ENCODE data around the gene CDKL4. TPM values are rescaled to one million over a fixed set of nuclear protein-coding genes. Genes with fewer than 3 reads are reported as not detected.
"Not testable (repeated sequence)": the region's sequence is repeated elsewhere in the genome, so short reads cannot be mapped to it uniquely, and the experiment has no call there.

Gene CDKL4
- polyA plus RNA-seq, 6 donors from 2014 or later, result not detected

DNA sequence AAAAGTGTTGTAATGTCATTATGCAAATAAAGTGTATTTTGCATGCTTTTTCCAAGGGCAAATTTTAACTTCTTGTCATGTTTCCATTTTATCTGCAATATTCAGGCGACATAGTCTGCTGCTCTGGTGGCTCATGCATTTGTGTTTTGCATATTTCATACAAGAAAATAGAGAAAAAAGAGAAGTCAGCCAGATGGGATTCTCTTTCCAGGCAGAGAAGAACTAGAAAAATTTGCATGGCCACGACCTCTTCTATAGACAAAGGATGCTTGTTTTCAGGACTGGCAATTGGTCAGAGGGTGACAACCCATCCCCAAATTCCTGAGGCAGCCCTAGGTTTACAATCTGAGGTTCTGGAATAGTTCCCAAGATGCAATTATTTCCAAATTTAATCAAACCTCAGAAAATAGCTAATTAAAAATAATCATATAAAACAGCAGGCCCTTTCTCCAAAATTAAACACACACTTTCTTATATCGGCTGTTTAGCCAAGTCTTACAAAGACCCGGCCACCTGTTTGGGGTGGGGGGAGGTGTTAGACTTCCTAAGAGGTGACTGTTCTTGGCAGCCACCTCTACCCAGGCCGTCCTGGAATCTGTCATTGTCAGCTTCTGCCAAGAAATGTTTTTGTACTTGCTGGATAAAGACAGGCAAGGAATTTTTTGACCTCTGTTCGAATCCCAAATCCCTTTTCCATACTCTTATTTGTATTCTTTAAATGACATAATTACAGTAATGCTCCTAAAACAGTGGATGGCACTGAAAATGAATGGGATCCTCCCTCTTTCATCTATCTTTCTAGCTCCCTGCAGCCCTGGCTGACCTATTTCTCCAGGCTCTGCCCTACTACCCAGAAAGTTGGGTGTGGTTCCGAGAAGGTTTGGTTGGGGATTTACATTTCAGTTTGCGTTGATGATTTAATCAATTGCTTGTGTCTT, 102.2 kb downstream of the CDKL4 start:
- Mint-ChIP-seq H3K9me3 (no peaks in the 10 kb centered on the region), H3K4me3 (peak overlapping the region; percentile 6 to 84 (median 70)), H3K4me1 (peaks cover 25 to 50% (median 30%) of the 10 kb centered on the region in 3 donors), H3K27me3 (no peaks in the 10 kb centered on the region), H3K27ac (peak overlapping the region; percentile 22 to 88 (median 79)), H3K36me3 (no peaks in the 10 kb centered on the region)
- DNase-seq, result peak; percentile 67
- peak; percentile 95 to 96 for ATAC-seq (ENCODE audit: low read depth in 2 of 2)

DNA sequence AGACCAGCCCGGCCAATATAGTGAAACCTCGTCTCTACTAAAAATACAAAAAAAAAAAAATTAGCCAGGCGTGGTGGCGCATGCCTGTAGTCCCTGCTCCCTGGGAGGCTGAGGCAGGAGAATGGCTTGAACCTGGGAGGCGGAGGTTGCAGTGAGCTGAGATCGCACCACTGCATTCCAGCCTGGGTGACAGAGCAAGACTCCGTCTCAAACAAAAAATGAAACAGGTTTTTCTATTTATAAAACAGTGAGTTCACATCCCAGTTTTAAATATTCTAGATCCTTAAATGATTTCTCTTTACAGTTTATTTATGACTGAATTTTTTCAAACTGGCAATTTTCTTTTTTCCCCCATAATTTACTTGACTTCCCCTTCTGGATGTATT, 102.8 kb downstream of the CDKL4 start:
- H3K4me1 Mint-ChIP-seq, result peaks cover 27 to 55% (median 35%) of the 10 kb centered on the region in 3 donors
- not testable (repeated sequence) for H3K9me3 Mint-ChIP-seq, DNase-seq, H3K27me3 Mint-ChIP-seq, H3K36me3 Mint-ChIP-seq
- peak overlapping the region; percentile 6 to 84 (median 70) for H3K4me3 Mint-ChIP-seq
- peak; percentile 44 to 45 for ATAC-seq (ENCODE audit: low read depth in 2 of 2)
- H3K27ac Mint-ChIP-seq, result peak overlapping the region; percentile 22 to 88 (median 74)

DNA sequence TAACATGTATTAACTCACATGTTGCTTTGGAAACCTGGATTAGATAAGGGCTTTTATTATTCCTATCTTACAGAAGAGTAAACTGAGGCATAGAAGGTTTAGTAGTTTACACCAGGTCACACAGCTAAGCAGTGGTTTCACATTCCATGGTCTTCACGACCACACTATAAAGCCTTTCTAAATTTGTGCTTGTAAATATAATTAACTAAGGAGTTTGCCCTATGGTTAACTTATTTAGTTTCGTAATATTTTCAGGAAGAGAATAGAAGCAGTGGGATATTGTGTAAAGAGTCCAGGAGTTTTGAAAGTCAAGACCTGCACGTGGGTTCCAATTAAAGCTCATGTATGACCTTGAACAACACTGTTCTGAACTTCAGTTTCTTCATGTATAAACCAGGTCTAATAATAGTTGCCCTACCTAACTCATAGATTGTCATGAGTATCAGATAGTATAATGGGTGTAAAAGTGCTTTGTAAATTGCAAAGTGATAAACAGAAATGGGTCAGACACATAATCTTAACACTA, 103.4 kb downstream of the CDKL4 start:
- no peak for DNase-seq
- Mint-ChIP-seq H3K4me1 (peaks cover 32 to 60% (median 40%) of the 10 kb centered on the region in 3 donors), H3K4me3 (peak overlapping the region in 6 of 8 donors; percentile 50 to 73 (median 64)), H3K36me3 (no peaks in the 10 kb centered on the region), H3K9me3 (no peaks in the 10 kb centered on the region), H3K27ac (peak overlapping the region in 5 of 6 donors; percentile 30 to 79 (median 70)), H3K27me3 (no peaks in the 10 kb centered on the region)
- no peak for ATAC-seq (ENCODE audit: low read depth in 2 of 2)

DNA sequence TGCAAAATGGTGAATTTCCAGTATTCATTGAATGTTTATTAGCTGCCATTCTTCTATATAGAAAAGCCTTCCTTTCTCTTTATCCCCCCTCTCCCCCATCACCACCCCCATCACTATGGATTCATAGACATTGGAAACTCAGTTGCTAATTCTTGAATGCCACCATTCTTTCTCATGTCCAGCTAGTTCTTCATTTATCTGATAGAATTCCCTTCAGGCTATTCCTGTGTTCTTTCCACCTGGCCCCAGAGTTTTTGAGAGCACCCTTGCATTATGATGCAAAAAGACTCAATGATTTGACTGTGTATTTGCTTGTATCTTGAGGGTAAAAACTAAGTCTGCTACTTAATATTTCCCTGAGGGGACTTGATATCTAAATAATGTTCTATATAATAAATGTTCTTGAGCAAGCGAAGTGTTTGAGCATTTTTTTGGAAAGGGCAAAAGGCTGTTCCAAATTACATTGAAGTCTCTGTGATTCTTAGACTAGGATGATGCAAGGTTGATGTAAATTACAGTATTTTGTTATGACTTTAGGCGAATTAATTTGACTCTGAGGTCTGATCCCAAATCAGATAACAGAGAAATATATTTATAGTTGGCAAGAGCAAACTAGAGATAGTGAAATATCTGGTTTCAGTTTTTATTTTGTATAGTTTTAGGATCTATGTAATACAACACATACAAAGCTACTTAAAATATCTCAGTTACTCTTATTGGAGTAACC, 104.1 kb downstream of the CDKL4 start:
- no peaks in the 10 kb centered on the region for H3K27me3 Mint-ChIP-seq
- no peak overlapping the region for H3K4me3 Mint-ChIP-seq
- no peak for DNase-seq
- H3K9me3 Mint-ChIP-seq, result no peaks in the 10 kb centered on the region
- H3K27ac Mint-ChIP-seq, result no peak overlapping the region
- ATAC-seq (ENCODE audit: low read depth in 2 of 2), result no peak
- peaks cover 33 to 60% (median 40%) of the 10 kb centered on the region in 3 donors for H3K4me1 Mint-ChIP-seq
- H3K36me3 Mint-ChIP-seq, result no peaks in the 10 kb centered on the region

DNA sequence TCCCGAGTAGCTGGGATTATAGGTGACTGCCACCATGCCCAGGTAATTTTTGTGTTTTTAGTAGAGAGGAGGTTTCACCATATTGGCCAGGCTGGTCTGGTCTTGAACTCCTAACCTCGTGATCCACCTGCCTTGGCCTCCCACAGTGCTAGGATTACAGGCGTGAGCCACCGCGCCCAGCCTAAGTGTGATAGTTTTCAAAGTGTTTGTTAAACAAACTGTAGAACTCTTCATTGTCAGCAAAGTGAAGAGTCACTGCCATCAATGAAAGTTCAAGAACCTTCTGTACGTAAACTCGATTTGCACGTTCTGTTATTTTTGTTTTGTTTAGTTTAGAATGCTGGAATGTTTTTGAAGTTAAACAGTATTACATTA, 104.9 kb downstream of the CDKL4 start:
- Mint-ChIP-seq H3K4me1 (peaks cover 33 to 62% (median 36%) of the 10 kb centered on the region in 3 donors), H3K27me3 (no peaks in the 10 kb centered on the region), H3K9me3 (no peaks in the 10 kb centered on the region), H3K36me3 (no peaks in the 10 kb centered on the region), H3K27ac (no peak overlapping the region), H3K4me3 (no peak overlapping the region)
- ATAC-seq (ENCODE audit: low read depth in 2 of 2) (no peak), DNase-seq (no peak)

DNA sequence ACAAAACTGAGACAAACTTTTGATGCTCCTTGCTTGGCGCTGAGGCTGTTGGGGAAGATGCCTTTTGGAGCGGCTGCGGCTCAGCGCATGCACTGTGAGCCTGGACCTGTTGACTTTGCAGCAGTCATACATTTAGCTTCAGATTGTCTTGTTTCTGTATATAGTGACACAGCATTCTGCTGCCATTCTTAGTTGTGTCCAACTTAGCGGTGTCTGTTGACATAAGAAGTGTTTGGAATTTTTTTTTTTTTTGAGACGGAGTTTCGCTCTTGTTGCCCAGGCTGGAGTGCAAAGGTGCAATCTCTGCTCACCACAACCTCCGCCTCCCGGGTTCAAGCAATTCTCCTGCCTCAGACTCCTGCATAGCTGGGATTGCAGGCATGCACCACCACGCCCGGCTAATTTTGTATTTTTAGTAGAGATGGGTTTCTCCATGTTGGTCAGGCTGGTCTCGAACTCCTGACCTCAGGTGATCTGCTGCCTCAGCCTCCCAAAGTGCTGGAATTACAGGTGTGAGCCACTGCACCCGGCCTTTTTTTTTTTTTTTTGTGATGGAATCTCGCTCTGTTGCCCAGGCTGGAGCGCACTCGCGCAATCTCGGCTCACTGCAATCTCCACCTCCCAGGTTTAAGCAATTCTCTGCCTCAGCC, 105.5 kb downstream of the CDKL4 start:
- not testable (repeated sequence) for H3K36me3 Mint-ChIP-seq; DNase-seq; H3K27me3 Mint-ChIP-seq; H3K9me3 Mint-ChIP-seq; H3K4me3 Mint-ChIP-seq; H3K27ac Mint-ChIP-seq; ATAC-seq (ENCODE audit: low read depth in 2 of 2)
- H3K4me1 Mint-ChIP-seq, result peaks cover 32 to 62% (median 37%) of the 10 kb centered on the region in 3 donors

DNA sequence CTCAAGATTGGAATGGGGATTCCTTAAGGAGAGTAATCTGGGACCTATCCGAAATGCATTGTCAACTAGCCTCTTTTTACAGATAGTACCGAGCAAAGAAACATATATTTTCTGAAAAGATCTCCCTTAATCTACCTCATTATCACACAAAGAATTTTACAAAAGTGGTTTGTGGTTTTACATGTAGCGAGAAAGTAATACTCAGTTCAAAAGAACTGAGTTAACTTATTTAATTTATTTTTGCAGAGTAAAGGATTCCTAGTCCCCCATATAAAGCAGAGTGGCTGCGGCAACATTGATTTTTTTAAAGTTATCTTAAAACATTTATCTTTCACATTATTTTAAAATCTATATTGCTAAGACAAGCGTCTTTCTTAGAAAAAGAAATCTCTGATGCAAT, 107.0 kb downstream of the CDKL4 start:
- Mint-ChIP-seq H3K36me3 (no peaks in the 10 kb centered on the region), H3K4me1 (peaks cover 28 to 49% (median 31%) of the 10 kb centered on the region in 3 donors), H3K4me3 (no peak overlapping the region), H3K27me3 (no peaks in the 10 kb centered on the region), H3K9me3 (no peaks in the 10 kb centered on the region), H3K27ac (no peak overlapping the region)
- ATAC-seq (ENCODE audit: low read depth in 2 of 2) (no peak), DNase-seq (no peak)

DNA sequence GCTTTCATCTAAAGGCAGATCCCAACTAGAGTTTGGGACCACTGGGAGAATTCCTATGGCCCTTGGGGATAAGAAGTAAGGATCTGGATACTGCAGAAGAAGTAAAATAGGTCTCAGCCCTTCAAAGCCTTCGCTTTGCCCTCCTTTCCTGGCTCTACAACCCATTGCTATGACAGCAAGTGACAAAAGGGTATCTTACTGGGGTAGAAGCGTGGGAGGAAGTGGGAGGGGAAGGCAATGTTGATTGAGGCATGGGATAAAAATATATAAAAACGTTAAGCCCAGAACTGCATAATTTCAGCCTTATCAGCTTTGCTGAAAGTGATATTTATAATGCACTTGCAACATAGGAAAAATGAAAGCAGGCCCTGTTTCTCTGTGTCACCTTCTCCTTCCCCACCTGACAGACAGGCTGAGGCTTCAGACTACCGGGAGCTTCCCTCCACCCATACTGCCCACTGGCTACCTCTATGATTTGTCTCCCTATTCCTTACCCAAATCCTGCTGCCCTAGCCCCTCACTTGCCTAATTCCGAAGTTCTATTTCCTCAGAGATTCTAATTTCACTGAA, 108.0 kb downstream of the CDKL4 start:
- no peaks in the 10 kb centered on the region for H3K9me3 Mint-ChIP-seq
- peak overlapping the region in 1 of 8 donors; percentile 85 for H3K4me3 Mint-ChIP-seq
- no peaks in the 10 kb centered on the region for H3K36me3 Mint-ChIP-seq
- ATAC-seq (ENCODE audit: low read depth in 2 of 2) (no peak), DNase-seq (no peak)
- H3K27ac Mint-ChIP-seq, result peak overlapping the region in 1 of 6 donors; percentile 68
- no peaks in the 10 kb centered on the region for H3K27me3 Mint-ChIP-seq
- peaks cover 19 to 39% (median 26%) of the 10 kb centered on the region in 3 donors for H3K4me1 Mint-ChIP-seq

DNA sequence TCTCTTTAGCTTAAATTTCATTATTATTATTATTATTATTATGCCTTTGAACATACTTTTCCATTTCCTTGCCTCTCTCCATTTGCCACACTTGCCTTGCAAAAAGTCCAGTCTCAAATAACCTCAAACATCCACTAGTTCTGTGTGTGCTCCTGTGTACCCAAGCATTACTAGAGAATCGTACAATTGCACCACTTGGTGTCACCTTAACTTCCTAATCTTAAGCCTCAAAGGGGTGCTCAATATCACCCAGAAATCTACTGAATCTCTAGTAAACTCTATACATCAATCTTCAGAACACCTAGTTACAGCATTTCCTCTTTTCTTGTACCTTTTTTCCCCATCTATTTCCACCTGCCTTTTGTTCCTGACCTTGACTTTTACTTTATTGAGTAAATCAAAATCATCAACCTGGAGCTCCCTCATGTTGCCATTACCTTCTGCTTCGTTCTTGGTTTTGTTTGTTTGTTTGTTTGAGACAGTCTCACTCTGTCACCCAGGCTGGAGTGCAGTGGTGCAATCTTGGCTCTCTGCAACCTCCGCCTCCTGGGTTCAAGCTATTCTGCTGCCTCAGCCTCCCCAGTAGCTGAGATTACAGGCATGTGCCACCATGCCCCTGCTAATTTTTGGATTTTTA, 110.4 kb downstream of the CDKL4 start:
- DNase-seq, result no peak
- H3K27ac Mint-ChIP-seq, result peak overlapping the region in 3 of 6 donors; percentile 1 to 88 (median 1)

DNA sequence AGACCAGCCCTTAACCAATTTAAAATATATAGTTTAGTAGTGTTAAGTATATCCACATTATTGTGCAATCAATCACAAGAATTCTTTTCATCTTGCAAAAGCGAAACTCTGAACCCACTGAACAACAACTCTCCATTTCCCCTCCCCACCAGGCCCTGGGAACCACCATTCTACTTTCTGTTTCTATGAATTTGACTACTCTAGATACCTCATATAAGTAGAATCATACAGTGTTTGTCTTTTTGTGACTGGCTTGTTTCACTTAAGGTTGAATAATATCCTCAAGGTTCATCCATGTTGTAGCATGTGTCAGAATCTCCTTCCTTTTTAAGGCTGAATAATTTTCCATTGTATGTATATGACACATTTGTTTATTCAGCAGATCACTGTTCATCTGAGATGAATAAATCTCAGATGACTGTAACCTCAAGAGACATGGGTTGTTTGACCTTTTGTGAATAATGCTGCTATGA, 114.8 kb downstream of the CDKL4 start:
- ATAC-seq (ENCODE audit: low read depth in 2 of 2) (peak; percentile 37 to 47), DNase-seq (peak; percentile 73)
- Mint-ChIP-seq H3K36me3 (no peaks in the 10 kb centered on the region), H3K27ac (peak overlapping the region; percentile 13 to 94 (median 88)), H3K4me3 (peak overlapping the region in 7 of 8 donors; percentile 29 to 88 (median 55)), H3K27me3 (no peaks in the 10 kb centered on the region), H3K4me1 (peaks cover 30 to 50% (median 39%) of the 10 kb centered on the region in 3 donors), H3K9me3 (no peaks in the 10 kb centered on the region)

More for the DNA sequence above, 110.4 kb downstream of the CDKL4 start:
- Mint-ChIP-seq H3K36me3 (no peaks in the 10 kb centered on the region), H3K27me3 (no peaks in the 10 kb centered on the region), H3K4me1 (peaks cover 29 to 43% (median 32%) of the 10 kb centered on the region in 3 donors), H3K4me3 (no peak overlapping the region), H3K9me3 (no peaks in the 10 kb centered on the region)
- peak in 1 of 2 donors; percentile 24 for ATAC-seq (ENCODE audit: low read depth in 2 of 2)

DNA sequence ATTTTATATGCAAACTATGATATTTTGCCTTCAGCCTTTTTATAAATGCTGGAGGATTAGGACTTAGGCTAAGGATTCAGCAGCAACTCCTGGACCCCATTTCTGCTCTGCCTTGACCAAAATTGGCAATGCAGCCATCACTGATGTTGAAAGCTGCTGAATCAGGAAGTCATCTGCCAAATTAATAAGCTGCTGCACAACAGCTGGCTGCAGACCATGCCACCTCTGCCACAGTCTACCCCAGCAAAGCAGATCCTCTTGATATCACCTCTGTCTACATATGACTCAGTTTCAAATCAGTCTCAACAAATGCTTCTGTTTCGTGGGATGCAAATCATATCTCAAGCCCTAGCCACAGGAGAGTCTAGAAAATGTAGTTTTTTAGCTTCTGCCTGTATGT, 115.8 kb downstream of the CDKL4 start:
- Mint-ChIP-seq H3K27me3 (no peaks in the 10 kb centered on the region), H3K9me3 (no peaks in the 10 kb centered on the region), H3K27ac (peak overlapping the region in 2 of 6 donors; percentile 38 to 92), H3K36me3 (no peaks in the 10 kb centered on the region), H3K4me1 (peaks cover 30 to 51% (median 35%) of the 10 kb centered on the region in 3 donors), H3K4me3 (peak overlapping the region in 5 of 8 donors; percentile 30 to 72 (median 63))
- DNase-seq (no peak), ATAC-seq (ENCODE audit: low read depth in 2 of 2) (no peak)

Measured in naive B cell (primary cell).